ENCODE results near the gene POLR3C. TPM values are rescaled to one million over a fixed set of nuclear protein-coding genes. Genes with fewer than 3 reads are reported as not detected.

Gene POLR3C
- total and polyA plus RNA-seq, 7 donors = 9.0 to 37.7 (median 18.3) TPM

DNA sequence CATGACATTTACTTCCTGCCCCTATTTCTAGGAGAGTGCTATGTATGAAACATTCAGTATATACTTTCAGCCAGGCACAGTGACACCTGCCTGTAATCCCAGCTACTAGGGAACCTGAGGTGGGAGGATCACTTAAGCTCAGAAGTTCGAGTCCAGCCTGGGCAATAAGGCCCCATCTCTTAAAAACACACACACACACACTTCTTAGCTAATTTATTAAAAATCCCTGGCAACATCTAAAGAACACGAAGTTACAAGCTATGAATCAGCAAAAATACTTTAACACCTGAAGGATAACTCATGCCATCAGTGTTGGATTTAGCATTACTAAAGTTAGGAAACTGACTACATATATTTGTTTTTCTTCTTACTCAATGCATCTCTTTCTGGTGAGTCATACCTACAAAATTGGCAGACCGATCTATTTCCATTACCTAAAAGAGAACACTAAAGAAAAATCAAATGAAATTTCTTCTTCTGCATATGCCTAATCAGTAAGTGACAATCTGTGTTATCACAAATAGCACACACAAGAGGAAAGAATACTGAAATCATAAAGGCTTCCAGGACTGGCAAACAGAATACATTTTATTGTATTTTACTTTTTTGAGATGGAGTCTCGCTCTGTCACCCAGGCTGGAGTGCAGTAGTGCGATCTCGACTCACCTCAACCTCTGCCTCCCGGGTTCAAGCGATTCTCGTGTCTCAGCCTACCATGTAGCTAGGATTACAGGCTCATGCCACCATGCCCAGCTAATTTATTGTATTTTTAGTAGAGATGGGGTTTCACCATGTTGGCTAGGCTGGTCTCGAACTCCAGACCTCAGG is 41.5 kb upstream of the POLR3C start:
- Histone ChIP-seq H3K9me3 (no peaks in the 10 kb centered on the region), H3K4me3 (peak overlapping the region in 3 of 4 donors; percentile 24 to 42 (median 37)), H3K27ac (peak overlapping the region; percentile 67 to 84 (median 76)), H3K27me3 (no peaks in the 10 kb centered on the region), H3K36me3 (no peaks in the 10 kb centered on the region), H3K4me1 (peaks cover 0 to 55% (median 31%) of the 10 kb centered on the region in 4 donors)
- 90 to 91% methylated on average over 10 of the region's 10 CpGs for WGBS, 2 donors
- DNase-seq = no peak
- intact Hi-C loops (cut with DNase I) = loop anchor here (10.0 kb wide), 1 partner anchor 62 kb away; the partner anchor contains the start of gene NUDT17
- TF ChIP-seq, protein P1, sequence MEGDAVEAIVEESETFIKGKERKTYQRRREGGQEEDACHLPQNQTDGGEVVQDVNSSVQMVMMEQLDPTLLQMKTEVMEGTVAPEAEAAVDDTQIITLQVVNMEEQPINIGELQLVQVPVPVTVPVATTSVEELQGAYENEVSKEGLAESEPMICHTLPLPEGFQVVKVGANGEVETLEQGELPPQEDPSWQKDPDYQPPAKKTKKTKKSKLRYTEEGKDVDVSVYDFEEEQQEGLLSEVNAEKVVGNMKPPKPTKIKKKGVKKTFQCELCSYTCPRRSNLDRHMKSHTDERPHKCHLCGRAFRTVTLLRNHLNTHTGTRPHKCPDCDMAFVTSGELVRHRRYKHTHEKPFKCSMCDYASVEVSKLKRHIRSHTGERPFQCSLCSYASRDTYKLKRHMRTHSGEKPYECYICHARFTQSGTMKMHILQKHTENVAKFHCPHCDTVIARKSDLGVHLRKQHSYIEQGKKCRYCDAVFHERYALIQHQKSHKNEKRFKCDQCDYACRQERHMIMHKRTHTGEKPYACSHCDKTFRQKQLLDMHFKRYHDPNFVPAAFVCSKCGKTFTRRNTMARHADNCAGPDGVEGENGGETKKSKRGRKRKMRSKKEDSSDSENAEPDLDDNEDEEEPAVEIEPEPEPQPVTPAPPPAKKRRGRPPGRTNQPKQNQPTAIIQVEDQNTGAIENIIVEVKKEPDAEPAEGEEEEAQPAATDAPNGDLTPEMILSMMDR (IDR thresholded peaks at IDR 0.05) = no peak
- TF ChIP-seq POLR2AphosphoS5 (IDR thresholded peaks at IDR 0.05) = peak in 1 of 4 donors; percentile 33
- TF ChIP-seq POLR2A (IDR thresholded peaks at IDR 0.05) = no peak
- no peak for TF ChIP-seq EP300 (IDR thresholded peaks at IDR 0.05)

GRCh38 chr1:145784409-145784808 is 39.6 kb upstream of the POLR3C start:
- TF ChIP-seq, protein P1 (IDR thresholded peaks at IDR 0.05) = no peak
- TF ChIP-seq POLR2AphosphoS5 (IDR thresholded peaks at IDR 0.05) (no peak), EP300 (IDR thresholded peaks at IDR 0.05) (no peak), POLR2A (IDR thresholded peaks at IDR 0.05) (no peak)
- no peak for DNase-seq
- H3K4me3 ChIP-seq = peak overlapping the region in 3 of 4 donors; percentile 24 to 42 (median 37)
- no peaks in the 10 kb centered on the region for H3K9me3 ChIP-seq
- H3K27ac ChIP-seq = peak overlapping the region; percentile 67 to 84 (median 76)
- no peaks in the 10 kb centered on the region for H3K27me3 ChIP-seq
- 92 to 95% methylated on average over 3 of the region's 3 CpGs for WGBS, 2 donors
- H3K36me3 ChIP-seq = peaks cover 0 to 8% (median 2%) of the 10 kb centered on the region in 4 donors
- intact Hi-C loops (cut with DNase I) = loop anchor here (10.0 kb wide), 1 partner anchor 60 kb away; the partner anchor contains the start of gene NUDT17
- peaks cover 0 to 48% (median 29%) of the 10 kb centered on the region in 4 donors for H3K4me1 ChIP-seq

GRCh38 chr1:145785547-145785946 is 38.5 kb upstream of the POLR3C start:
- DNase-seq = no peak
- H3K9me3 ChIP-seq = no peaks in the 10 kb centered on the region
- 24 to 63% methylated on average over 1 of the region's 1 CpG for WGBS, 2 donors
- no peak overlapping the region for H3K4me3 ChIP-seq
- TF ChIP-seq EP300 (IDR thresholded peaks at IDR 0.05) (no peak), POLR2AphosphoS5 (IDR thresholded peaks at IDR 0.05) (no peak), POLR2A (IDR thresholded peaks at IDR 0.05) (no peak)
- TF ChIP-seq, protein P1 (IDR thresholded peaks at IDR 0.05) = no peak
- H3K4me1 ChIP-seq = peaks cover 0 to 46% (median 25%) of the 10 kb centered on the region in 4 donors
- H3K27me3 ChIP-seq = no peaks in the 10 kb centered on the region
- peak overlapping the region; percentile 52 to 84 (median 76) for H3K27ac ChIP-seq
- intact Hi-C loops (cut with DNase I) = loop anchor here (10.0 kb wide), 1 partner anchor 59 kb away; the partner anchor contains the start of gene NUDT17
- H3K36me3 ChIP-seq = peaks cover 0 to 8% (median 2%) of the 10 kb centered on the region in 4 donors

GRCh38 chr1:145786271-145786670 is 37.7 kb upstream of the POLR3C start:
- Histone ChIP-seq H3K9me3 (no peaks in the 10 kb centered on the region), H3K4me3 (no peak overlapping the region), H3K4me1 (peaks cover 0 to 40% (median 22%) of the 10 kb centered on the region in 4 donors), H3K27ac (peak overlapping the region in 3 of 4 donors; percentile 70 to 84 (median 81)), H3K27me3 (no peaks in the 10 kb centered on the region), H3K36me3 (peaks cover 0 to 8% (median 2%) of the 10 kb centered on the region in 4 donors)
- 0 to 16% methylated on average over 1 of the region's 1 CpG for WGBS, 2 donors
- TF ChIP-seq, protein P1 (IDR thresholded peaks at IDR 0.05) = no peak
- TF ChIP-seq POLR2A (IDR thresholded peaks at IDR 0.05) (no peak), POLR2AphosphoS5 (IDR thresholded peaks at IDR 0.05) (no peak), EP300 (IDR thresholded peaks at IDR 0.05) (no peak)
- intact Hi-C loops (cut with DNase I) = loop anchor here (10.0 kb wide), 1 partner anchor 59 kb away; the partner anchor contains the start of gene NUDT17
- DNase-seq = no peak
